Measurements from ENCODE around the gene VMO1.

Gene VMO1

GRCh38 chr17:4788807-4789700 is 2.9 kb upstream of the VMO1 start, which contains the start of gene GLTPD2:
Gene GLTPD2 (plus strand): TSS chr17:4788964. CDS start chr17:4789012, 48 bp downstream.
- H3K9me2 ChIP-seq (replicated peaks; ENCODE audit: low read depth, low read length), result no peaks in the 10 kb centered on the region
- peaks cover 10% of the 10 kb centered on the region for H3K4me1 ChIP-seq (ENCODE audit: insufficient read depth, low read length, poor library complexity, severe bottlenecking)
- H3K79me2 ChIP-seq (ENCODE audit: insufficient read depth, low read length), result no peaks in the 10 kb centered on the region
- H2AFZ ChIP-seq (ENCODE audit: low read length), result peak within 1 kb of the TSS; percentile 84; the same call in 1 of the 2 replicates
- H3K9ac ChIP-seq (ENCODE audit: low read depth, low read length, poor library complexity, severe bottlenecking), result peak within 1 kb of the TSS; percentile 69
- H3K36me3 ChIP-seq (ENCODE audit: insufficient read depth, low read length), result no peaks in the 10 kb centered on the region
- H3F3A ChIP-seq (ENCODE audit: low read depth), result peaks cover 4% of the 10 kb centered on the region; the same call in 1 of the 2 replicates
- no peaks in the 10 kb centered on the region for H4K20me1 ChIP-seq (ENCODE audit: insufficient read depth, low read length, poor library complexity, severe bottlenecking)
- no peaks in the 10 kb centered on the region for H3K9me3 ChIP-seq (ENCODE audit: insufficient read depth, low read depth, low read length)
- H3K27me3 ChIP-seq (ENCODE audit: insufficient read depth, low read length, poor library complexity, severe bottlenecking), result no peaks in the 10 kb centered on the region
- H3K4me3 ChIP-seq (ENCODE audit: low read length, poor library complexity, severe bottlenecking), result peak within 1 kb of the TSS; percentile 72
- H3K4me2 ChIP-seq (ENCODE audit: low read depth, low read length, poor library complexity, severe bottlenecking), result peak within 1 kb of the TSS; percentile 85
- TF ChIP-seq EZH2phosphoT487 (IDR thresholded peaks at IDR 0.05; ENCODE audit: borderline replicate concordance), result no peak
- no peak for TF ChIP-seq CTCF (conservative IDR thresholded peaks at IDR 0.05; ENCODE audit: low read length)

GRCh38 chr17:4788159-4788806 is 2.1 kb upstream of the VMO1 start:
- H4K20me1 ChIP-seq (ENCODE audit: insufficient read depth, low read length, poor library complexity, severe bottlenecking), result no peaks in the 10 kb centered on the region
- no peaks in the 10 kb centered on the region for H3K9me2 ChIP-seq (replicated peaks; ENCODE audit: low read depth, low read length)
- no peaks in the 10 kb centered on the region for H3K9me3 ChIP-seq (ENCODE audit: insufficient read depth, low read depth, low read length)
- no peak for TF ChIP-seq CTCF (conservative IDR thresholded peaks at IDR 0.05; ENCODE audit: low read length)
- TF ChIP-seq EZH2phosphoT487 (IDR thresholded peaks at IDR 0.05; ENCODE audit: borderline replicate concordance), result no peak
- peaks cover 10% of the 10 kb centered on the region for H3K4me1 ChIP-seq (ENCODE audit: insufficient read depth, low read length, poor library complexity, severe bottlenecking)
- H3K36me3 ChIP-seq (ENCODE audit: insufficient read depth, low read length), result no peaks in the 10 kb centered on the region
- no peak overlapping the region for H3K4me2 ChIP-seq (ENCODE audit: low read depth, low read length, poor library complexity, severe bottlenecking)
- no peak overlapping the region for H3K9ac ChIP-seq (ENCODE audit: low read depth, low read length, poor library complexity, severe bottlenecking)
- no peaks in the 10 kb centered on the region for H3K27me3 ChIP-seq (ENCODE audit: insufficient read depth, low read length, poor library complexity, severe bottlenecking)
- H3K79me2 ChIP-seq (ENCODE audit: insufficient read depth, low read length), result no peaks in the 10 kb centered on the region
- H3F3A ChIP-seq (ENCODE audit: low read depth), result peaks cover 4% of the 10 kb centered on the region; the same call in 1 of the 2 replicates
- no peak overlapping the region for H3K4me3 ChIP-seq (ENCODE audit: low read length, poor library complexity, severe bottlenecking)
- H2AFZ ChIP-seq (ENCODE audit: low read length), result no peak overlapping the region

GRCh38 chr17:4786516-4786915 is 352 bp upstream of the VMO1 start:
- Histone ChIP-seq H2AFZ (ENCODE audit: low read length) (no peak overlapping the region), H4K20me1 (ENCODE audit: insufficient read depth, low read length, poor library complexity, severe bottlenecking) (no peaks in the 10 kb centered on the region), H3K79me2 (ENCODE audit: insufficient read depth, low read length) (no peaks in the 10 kb centered on the region), H3K27me3 (ENCODE audit: insufficient read depth, low read length, poor library complexity, severe bottlenecking) (no peaks in the 10 kb centered on the region), H3K9me3 (ENCODE audit: insufficient read depth, low read depth, low read length) (no peaks in the 10 kb centered on the region), H3K4me2 (ENCODE audit: low read depth, low read length, poor library complexity, severe bottlenecking) (no peak overlapping the region), H3K9me2 (replicated peaks; ENCODE audit: low read depth, low read length) (no peaks in the 10 kb centered on the region), H3K4me1 (ENCODE audit: insufficient read depth, low read length, poor library complexity, severe bottlenecking) (peaks cover 10% of the 10 kb centered on the region), H3F3A (ENCODE audit: low read depth) (peaks cover 4% of the 10 kb centered on the region; the same call in 1 of the 2 replicates), H3K36me3 (ENCODE audit: insufficient read depth, low read length) (no peaks in the 10 kb centered on the region), H3K9ac (ENCODE audit: low read depth, low read length, poor library complexity, severe bottlenecking) (no peak overlapping the region), H3K4me3 (ENCODE audit: low read length, poor library complexity, severe bottlenecking) (no peak overlapping the region)
- no peak for TF ChIP-seq CTCF (conservative IDR thresholded peaks at IDR 0.05; ENCODE audit: low read length)
- TF ChIP-seq EZH2phosphoT487 (IDR thresholded peaks at IDR 0.05; ENCODE audit: borderline replicate concordance), result no peak

All from Loucy (cell line).